Measurements from ENCODE around the gene PALLD.
A peak's percentile ranks its signal among the peaks of the same experiment; 100 is the strongest.

The PALLD gene

DNA sequence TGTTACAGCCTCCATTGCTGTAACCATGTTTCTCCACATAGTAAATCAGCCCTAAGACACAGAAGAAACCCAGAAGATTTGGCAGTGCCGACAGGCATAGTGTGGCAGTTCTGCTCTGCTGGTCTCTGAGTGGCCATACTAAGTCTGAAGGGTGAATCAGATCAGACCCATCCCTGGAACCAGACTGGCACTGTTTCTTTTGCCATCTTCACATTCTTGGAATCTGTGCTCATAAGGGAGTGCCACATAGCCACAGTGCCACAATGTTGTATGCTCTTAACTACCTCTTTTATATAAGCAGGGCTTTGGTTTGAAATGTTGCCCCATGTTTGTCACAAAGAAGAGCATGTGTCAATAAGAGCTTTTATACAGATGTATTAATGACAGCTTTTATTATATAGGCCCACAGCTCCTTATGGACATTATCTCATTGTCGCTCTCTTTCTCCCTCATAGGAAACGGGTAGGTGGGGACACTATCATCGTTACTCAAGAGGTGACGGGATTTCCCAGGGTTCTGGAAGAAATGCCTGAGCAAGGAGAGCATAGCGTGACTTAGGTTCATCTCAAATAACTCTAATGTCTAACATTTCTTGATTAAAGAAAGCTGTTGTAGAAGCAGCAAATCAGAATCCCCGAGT is 385.0 kb downstream of the PALLD start:
- no peak for DNase-seq

DNA sequence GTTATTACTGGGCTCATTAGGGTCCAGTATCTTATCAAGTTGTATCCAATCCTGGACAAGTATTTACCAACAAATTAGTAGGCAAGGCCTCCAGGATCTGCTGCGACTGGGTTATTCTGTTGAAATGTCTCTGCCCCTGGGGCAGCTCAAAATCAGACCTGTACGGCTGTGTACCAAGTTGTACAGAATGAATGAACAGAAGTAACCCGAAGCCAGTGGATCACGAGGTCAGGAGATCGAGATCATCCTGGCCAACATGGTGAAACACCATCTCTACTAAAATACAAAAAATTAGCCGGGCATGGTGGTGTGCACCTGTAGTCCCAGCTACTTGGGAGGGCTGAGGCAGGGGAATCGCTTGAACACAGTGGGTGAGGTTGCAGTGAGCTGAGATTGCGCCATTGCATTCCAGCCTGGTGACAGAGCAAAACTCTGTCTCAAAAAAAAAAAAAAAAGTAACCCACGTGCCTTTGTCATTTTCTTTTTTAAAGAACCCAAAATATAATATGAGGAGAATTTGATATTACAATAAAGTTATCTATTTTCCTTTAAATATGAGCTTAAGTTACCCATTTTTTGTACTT is 385.9 kb downstream of the PALLD start:
- DNase-seq, result peak; percentile 81

GRCh38 chr4:168883513-168883912 is 386.7 kb downstream of the PALLD start:
- peak; percentile 60 for DNase-seq

DNA sequence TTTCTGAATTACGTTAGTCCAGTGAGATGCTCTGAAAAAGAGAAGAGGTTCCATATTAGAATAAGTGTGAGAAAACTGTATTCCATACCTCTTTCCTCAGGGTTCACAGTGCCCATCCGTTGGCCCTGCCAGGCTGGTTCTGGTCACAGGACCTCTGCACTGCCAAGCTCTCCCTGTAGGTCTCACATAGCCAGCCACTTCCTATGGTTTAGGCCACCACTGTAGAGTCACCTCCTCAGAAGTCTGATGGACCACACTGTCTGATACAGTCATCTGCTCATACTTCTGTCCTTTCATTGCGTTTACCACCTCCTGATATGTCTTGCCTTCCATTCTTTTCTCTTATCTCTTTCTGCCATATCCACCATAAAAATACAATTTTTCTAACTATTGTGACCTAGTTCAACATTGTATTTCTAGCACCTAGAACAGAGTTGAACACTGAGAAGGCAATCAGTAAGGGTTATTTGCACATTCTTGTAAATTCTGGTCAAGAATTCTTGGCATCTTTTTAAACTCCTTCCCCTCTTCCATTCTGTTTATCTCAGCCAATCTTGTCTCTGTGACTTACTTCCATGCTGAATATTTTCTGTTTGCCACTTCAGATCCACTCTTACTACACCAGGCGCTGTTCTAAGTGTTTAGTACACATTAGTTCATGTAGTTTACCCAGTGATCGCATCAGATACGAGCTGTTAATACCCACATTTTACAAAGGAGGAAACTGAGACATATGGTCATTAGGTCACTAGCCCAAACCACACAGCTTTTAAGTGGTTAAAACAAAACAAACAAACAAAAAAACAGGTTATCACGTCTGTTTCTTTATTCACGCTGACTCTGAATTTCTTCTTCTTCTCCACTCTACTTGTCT is 387.6 kb downstream of the PALLD start:
- DNase-seq, result no peak

DNA sequence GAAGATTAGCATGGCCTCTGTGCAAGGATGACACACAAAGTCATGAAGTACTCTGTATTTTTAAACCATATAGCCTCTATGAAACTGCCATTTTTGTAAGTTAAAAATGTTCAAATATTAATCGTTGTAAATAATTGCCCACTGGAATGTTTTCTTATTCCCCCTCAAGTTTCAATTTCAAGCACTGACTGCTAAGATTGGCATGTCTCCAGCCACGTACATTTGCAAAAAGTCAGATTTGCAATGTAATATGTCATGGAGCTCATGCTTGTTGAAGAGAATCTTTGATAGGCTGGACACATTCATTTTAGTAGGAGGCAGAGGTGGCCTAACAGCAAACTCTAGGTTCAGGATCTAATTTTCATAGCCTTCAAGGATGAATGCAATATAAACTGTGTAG is 388.5 kb downstream of the PALLD start:
- DNase-seq, result peak; percentile 68

DNA sequence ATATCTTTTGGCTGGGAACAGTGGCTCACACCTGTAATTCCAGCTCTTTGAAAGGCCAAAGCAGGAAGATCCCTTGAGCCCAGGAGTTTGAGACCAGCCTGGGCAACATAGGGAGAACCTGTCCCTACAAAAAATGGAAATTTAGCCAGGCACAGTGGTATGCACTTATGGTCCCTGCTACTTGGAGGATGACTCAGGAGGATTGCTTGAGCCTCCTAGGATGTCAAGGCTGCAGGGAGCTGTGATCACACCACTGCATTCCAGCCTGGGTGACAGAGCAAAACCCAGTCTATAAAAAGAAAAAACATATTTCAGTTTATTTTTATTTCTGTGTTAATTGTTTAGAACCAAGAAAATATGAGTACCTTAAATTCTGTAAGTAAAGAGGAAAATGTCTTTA is 389.5 kb downstream of the PALLD start:
- peak; percentile 90 for DNase-seq

- DNase-seq, result no peak
Observed at GRCh38 chr4:168887809-168888208, 391.0 kb downstream of the PALLD start.

DNA sequence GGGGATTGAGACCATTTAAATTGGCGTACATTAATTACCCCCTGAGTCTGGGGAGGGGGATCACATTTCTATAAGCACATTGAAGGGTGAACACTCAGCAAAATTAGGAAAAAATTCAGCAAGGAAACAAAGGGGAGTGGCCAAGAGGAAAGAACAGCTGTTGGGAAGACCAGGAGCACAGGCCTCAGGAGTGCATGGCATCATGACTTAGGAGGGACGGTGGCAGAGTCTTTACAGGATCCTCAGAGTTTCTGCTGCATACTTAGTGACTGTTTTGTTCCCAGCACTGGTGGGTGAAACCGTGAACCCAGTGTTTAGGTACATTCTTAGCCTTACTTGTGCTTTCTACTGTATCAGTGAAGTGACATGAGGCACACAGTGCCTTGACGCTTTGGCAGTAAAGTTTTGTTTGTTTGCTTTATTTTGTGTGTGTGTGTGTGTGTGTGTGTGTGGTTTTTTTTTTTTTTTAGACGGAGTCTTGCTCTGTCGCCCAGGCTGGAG is 391.9 kb downstream of the PALLD start:
- DNase-seq, result no peak

DNA sequence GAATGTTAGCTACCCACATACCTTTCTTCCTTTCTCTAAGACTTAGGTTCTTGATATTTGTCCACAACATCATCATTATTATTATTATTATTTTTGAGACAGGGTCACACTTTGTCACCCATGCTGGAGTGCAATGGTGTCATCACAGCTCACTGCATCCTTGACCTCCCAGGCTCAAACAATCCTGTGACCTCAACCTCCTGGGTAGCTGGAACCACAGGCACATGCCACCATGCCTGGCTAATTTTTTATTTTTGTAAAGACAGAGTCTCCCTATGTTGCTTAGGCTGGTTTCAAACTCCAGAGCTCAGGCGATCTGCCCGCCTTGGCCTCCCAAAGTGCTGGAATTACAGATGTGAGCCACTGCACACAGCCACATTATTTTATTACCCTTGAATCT is 394.2 kb downstream of the PALLD start:
- no peak for DNase-seq

DNA sequence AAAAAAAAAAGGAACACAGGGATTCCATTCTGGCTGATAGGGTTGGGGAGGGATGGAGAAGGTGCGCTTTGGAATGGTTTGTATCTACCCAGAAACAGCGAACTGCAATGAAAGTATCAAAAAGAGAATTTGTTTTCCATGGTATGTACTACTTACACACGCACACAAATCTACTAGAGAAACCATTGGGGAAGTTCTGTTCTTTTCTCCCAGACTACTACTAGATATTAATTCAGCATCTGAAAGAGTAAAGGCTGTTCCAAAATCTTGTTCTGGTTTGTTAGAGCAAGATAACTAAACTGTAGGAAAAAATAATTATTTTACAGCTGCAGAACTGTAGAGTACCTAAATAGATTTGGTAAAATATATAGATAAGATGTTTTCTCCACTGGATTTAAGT is 394.8 kb downstream of the PALLD start:
- DNase-seq, result no peak

GRCh38 chr4:168892475-168892874 is 395.6 kb downstream of the PALLD start:
- DNase-seq, result no peak

- DNase-seq, result no peak
Observed at GRCh38 chr4:168893205-168893604, 396.4 kb downstream of the PALLD start.

DNA sequence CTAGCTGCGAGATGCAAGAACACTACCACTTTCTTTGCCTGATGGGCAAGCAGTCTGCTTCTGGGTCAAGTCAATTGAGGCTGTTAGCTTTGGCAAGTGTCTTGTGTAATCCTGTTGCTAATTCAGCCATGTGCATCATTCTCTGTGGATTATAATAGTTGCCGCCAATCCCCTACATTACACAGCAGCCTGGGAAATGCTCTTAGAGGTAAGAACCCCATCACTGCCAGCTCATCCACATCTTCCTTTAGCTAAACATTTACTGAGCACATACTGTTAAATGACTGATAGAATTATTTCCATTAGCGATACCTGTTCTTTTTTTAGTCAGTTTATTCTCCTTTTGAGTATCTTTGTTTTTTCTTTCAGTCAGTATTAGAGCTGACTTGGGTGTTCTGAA is 397.0 kb downstream of the PALLD start:
- no peak for DNase-seq

GRCh38 chr4:168900080-168900479 is 403.2 kb downstream of the PALLD start:
- DNase-seq, result peak; percentile 43

DNA sequence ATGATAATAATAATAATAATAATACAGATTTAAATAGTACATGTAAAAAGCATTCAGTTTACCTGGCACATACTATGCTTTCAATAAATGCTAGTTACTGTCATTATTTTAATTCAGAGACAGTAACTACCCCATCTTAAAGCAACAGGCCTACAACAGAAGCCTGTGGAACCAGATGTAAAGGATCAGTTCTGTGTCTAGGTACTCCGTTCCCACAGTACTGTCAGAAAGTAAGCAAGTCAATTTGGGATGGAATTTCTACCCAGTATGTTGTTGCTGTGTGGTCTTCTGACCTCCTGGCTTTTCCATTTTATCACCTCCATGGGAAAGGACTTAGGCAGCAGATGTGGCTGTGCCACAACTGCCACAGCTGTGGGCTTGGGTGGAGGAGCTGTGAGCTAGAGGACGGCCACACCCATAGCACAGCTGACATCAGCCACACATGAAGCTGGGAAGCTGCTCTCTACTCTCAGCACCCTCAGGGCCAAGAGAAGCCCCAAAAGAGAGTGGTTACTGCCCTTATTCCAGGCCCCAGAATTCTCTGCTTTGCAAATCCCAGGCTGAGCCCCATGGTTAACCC is 410.4 kb downstream of the PALLD start:
- DNase-seq, result peak; percentile 80

DNA sequence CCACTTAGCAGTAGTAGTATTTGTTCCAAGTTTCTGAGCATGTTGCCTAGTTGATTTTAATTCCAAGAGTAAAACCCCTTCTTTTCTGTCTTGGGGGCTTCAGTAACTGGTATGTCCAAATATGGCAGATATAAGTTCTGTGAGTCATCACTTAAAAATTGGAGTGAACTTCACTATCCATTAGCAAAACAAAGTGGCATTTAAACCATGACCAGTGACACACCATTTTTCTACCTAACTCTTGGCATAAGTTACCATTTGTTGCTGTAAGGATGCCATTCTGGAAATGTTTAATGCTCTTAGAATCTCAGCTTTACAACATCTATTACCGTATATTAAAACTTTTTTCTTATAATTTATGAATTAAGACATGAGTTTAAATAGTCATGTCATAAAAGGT is 411.2 kb downstream of the PALLD start:
- DNase-seq, result peak; percentile 86

GRCh38 chr4:168908851-168909273 is 412.0 kb downstream of the PALLD start:
- no peak for DNase-seq

GRCh38 chr4:168914095-168914494 is 417.2 kb downstream of the PALLD start:
- no peak for DNase-seq

- DNase-seq, result peak; percentile 58
Observed at GRCh38 chr4:168917138-168917779, 420.4 kb downstream of the PALLD start.

DNA sequence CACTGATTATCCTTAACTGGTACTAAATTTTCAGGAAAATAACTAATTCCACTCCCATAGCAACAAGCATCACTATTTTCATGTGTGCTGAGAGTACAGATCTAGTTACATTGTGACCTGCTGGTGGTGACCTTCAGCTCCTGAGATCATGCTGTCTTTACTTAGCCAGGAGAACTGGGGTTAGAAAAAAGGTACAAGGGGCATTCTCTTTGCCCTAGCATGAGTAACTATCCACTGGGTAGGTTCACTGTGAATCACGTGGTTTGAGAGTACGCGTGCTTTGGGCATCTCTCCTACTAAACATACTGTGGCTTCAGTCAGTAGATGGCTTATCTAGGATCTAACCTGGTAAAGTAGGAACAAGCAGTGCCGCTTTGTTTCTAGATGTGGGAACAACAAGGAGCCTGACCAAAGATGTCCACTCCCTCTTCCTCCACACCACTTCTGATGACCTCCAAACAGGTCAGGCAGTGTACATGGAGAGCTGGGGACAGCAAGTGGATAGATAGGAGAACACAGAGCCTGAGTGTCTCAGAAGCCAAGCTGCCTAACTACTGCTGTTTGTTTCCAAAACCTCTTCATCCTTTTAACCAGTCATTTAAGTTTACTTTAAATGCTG is 423.0 kb downstream of the PALLD start:
- DNase-seq, result no peak

GRCh38 chr4:168920441-168921065 is 423.7 kb downstream of the PALLD start:
- DNase-seq, result no peak
